Measurements from ENCODE around the gene MEMO1.

The MEMO1 gene

DNA sequence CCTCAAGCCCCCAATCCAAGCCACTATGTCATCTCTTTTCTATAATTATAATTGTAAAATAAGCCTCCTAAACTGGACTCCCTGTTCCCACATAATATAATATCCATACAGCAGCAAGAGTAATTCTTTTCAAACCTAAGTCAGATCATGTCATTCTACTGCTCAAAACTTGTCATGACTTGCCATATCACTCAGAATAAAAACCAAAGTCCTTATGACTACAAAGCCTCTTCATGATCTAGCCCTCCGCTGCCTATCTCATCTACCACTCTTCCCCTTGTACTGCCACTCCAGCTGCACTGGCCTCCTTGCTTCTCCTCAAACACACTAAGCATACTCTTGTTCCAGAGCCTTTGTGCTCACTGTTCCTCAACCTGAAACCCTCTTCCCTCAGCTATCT lies 69.9 kb downstream of the MEMO1 start:
- no peak for DNase-seq (ENCODE audit: extremely low spot score)
- ChIA-PET CTCF (no interaction called here), POLR2A (no interaction called here)
- no peak for TF ChIP-seq NFRKB (IDR thresholded peaks at IDR 0.05)
- TF ChIP-seq FOXM1 (IDR thresholded peaks at IDR 0.05; ENCODE audit: borderline replicate concordance), result no peak
- TF ChIP-seq LEF1 (IDR thresholded peaks at IDR 0.05; ENCODE audit: borderline replicate concordance), result no peak
- TF ChIP-seq, protein P1, sequence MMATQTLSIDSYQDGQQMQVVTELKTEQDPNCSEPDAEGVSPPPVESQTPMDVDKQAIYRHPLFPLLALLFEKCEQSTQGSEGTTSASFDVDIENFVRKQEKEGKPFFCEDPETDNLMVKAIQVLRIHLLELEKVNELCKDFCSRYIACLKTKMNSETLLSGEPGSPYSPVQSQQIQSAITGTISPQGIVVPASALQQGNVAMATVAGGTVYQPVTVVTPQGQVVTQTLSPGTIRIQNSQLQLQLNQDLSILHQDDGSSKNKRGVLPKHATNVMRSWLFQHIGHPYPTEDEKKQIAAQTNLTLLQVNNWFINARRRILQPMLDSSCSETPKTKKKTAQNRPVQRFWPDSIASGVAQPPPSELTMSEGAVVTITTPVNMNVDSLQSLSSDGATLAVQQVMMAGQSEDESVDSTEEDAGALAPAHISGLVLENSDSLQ (IDR thresholded peaks at IDR 0.05), result no peak
- TF ChIP-seq SUZ12 (IDR thresholded peaks at IDR 0.05), result no peak
- TF ChIP-seq FOXA1 (IDR thresholded peaks at IDR 0.05), result no peak
- TF ChIP-seq SP1 (IDR thresholded peaks at IDR 0.05), result no peak
- no peak for TF ChIP-seq HDGF (IDR thresholded peaks at IDR 0.05; ENCODE audit: borderline replicate concordance)
- no peak for TF ChIP-seq ARNT (IDR thresholded peaks at IDR 0.05)
- no peak for TF ChIP-seq BHLHE40 (IDR thresholded peaks at IDR 0.05; ENCODE audit: borderline replicate concordance)

DNA sequence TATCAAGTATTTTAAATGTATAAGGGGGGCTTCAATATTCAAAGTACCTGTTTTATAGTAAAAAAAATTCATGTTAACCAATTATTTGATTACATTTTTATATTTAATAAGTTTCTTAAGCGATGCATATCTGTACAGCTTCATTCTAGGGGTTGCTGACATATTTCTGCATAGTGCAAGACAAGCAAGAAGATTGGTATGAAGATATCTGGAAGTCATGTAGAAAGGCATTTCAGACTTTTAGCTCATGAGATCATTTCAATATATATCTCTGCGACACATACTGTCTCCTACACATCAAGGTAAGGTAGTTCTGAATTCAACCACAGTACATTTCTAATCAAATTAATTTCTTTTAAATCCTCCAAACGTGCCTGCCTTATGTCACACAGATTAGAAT lies 73.1 kb downstream of the MEMO1 start:
- ChIA-PET CTCF (no interaction called here), POLR2A (no interaction called here)
- no peak for DNase-seq (ENCODE audit: extremely low spot score)

DNA sequence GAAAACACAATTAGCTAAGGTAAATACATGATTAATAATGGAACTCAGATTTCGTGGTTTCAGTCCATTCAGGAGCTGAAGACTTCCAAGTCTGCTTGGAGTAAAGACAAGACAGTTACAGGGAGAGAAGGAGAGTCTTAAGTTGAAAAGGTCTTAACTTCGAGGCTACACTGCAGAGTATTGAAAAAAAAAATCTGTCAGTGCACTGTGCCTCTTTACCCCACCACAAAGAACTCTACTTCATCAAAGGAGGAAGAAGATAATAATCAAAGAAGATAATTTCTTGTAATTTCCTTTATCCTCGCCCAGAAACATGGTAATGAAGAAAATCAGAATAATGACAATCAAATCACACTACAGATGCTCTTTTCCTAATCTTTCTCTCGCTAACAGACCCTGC lies 75.4 kb downstream of the MEMO1 start:
- TF ChIP-seq LEF1 (IDR thresholded peaks at IDR 0.05; ENCODE audit: borderline replicate concordance), result no peak
- no peak for TF ChIP-seq TARDBP (IDR thresholded peaks at IDR 0.05)
- TF ChIP-seq ZNF384 (IDR thresholded peaks at IDR 0.05), result no peak
- TF ChIP-seq, protein P1 (IDR thresholded peaks at IDR 0.05), result no peak
- TF ChIP-seq FOXA1 (IDR thresholded peaks at IDR 0.05), result no peak
- no peak for TF ChIP-seq SP1 (IDR thresholded peaks at IDR 0.05)
- no peak for TF ChIP-seq FOXK2 (IDR thresholded peaks at IDR 0.05)
- TF ChIP-seq SUZ12 (IDR thresholded peaks at IDR 0.05), result no peak
- TF ChIP-seq HDGF (IDR thresholded peaks at IDR 0.05; ENCODE audit: borderline replicate concordance), result no peak
- no peak for TF ChIP-seq NFRKB (IDR thresholded peaks at IDR 0.05)
- no peak for TF ChIP-seq ELF4 (IDR thresholded peaks at IDR 0.05)
- no peak for TF ChIP-seq ARNT (IDR thresholded peaks at IDR 0.05)
- TF ChIP-seq BHLHE40 (IDR thresholded peaks at IDR 0.05; ENCODE audit: borderline replicate concordance), result no peak
- no peak for TF ChIP-seq FOXM1 (IDR thresholded peaks at IDR 0.05; ENCODE audit: borderline replicate concordance)
- no peak for TF ChIP-seq CTBP1 (IDR thresholded peaks at IDR 0.05; ENCODE audit: borderline replicate concordance)
- no peak for TF ChIP-seq L3MBTL2 (conservative IDR thresholded peaks at IDR 0.05)
- POLR2A ChIA-PET, result no interaction called here
- no peak for DNase-seq (ENCODE audit: extremely low spot score)
- CTCF ChIA-PET, result no interaction called here

More for the DNA sequence above, 73.1 kb downstream of the MEMO1 start:
- no peak for TF ChIP-seq CTBP1 (IDR thresholded peaks at IDR 0.05; ENCODE audit: borderline replicate concordance)
- TF ChIP-seq FOXK2 (IDR thresholded peaks at IDR 0.05), result no peak
- TF ChIP-seq SP1 (IDR thresholded peaks at IDR 0.05), result no peak
- no peak for TF ChIP-seq SUZ12 (IDR thresholded peaks at IDR 0.05)
- TF ChIP-seq, protein P1 (IDR thresholded peaks at IDR 0.05), result no peak
- TF ChIP-seq FOXA1 (IDR thresholded peaks at IDR 0.05), result no peak
- no peak for TF ChIP-seq NFRKB (IDR thresholded peaks at IDR 0.05)
- no peak for TF ChIP-seq LEF1 (IDR thresholded peaks at IDR 0.05; ENCODE audit: borderline replicate concordance)

DNA sequence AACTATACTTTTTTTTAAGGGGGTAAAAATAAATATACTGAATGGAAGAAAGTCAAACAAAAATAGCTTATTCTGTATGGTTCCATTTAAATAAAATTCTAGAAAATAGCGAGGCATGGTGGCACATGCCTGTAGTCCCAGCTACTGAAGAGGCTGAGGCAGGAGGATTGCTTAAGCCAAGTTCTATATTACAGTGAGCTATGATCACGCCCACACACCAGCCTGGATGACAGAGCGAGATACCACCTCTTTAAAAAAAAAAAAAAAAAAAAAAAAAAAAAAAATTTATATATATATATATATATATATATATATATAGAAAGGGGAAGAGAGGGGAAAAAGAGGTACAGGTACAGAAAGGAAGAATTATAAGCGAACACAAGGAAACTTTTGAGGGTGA lies 77.7 kb downstream of the MEMO1 start:
- ChIA-PET CTCF (no interaction called here), POLR2A (no interaction called here)
- no peak for TF ChIP-seq NFRKB (IDR thresholded peaks at IDR 0.05)
- no peak for TF ChIP-seq HDGF (IDR thresholded peaks at IDR 0.05; ENCODE audit: borderline replicate concordance)
- TF ChIP-seq LEF1 (IDR thresholded peaks at IDR 0.05; ENCODE audit: borderline replicate concordance), result no peak
- TF ChIP-seq L3MBTL2 (conservative IDR thresholded peaks at IDR 0.05), result no peak
- TF ChIP-seq ZNF384 (IDR thresholded peaks at IDR 0.05), result no peak
- no peak for TF ChIP-seq CTBP1 (IDR thresholded peaks at IDR 0.05; ENCODE audit: borderline replicate concordance)
- no peak for DNase-seq (ENCODE audit: extremely low spot score)

DNA sequence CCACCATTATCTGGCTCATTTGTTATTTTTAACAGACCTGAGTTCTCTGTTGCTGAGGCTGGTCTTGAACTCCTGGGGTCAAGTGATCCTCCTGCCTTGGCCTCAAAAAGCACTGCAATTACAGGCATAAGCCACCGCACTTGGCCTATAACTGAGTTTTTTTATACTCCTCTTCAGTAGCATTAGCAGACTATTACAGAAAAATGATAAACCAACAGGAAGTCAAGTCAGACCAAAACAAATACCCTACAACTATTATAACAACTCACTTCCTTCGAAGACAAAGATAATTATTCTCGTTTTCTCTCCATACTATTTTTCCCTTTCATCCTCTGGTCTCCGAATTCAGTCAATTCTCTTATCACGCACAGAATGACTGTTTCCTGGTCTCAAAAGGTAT lies 78.2 kb downstream of the MEMO1 start:
- CTCF ChIA-PET, result no interaction called here
- no peak for TF ChIP-seq NFRKB (IDR thresholded peaks at IDR 0.05)
- TF ChIP-seq TARDBP (IDR thresholded peaks at IDR 0.05), result no peak
- no peak for TF ChIP-seq HDGF (IDR thresholded peaks at IDR 0.05; ENCODE audit: borderline replicate concordance)
- TF ChIP-seq LEF1 (IDR thresholded peaks at IDR 0.05; ENCODE audit: borderline replicate concordance), result no peak
- TF ChIP-seq CTBP1 (IDR thresholded peaks at IDR 0.05; ENCODE audit: borderline replicate concordance), result no peak
- TF ChIP-seq L3MBTL2 (conservative IDR thresholded peaks at IDR 0.05), result no peak
- TF ChIP-seq SUZ12 (IDR thresholded peaks at IDR 0.05), result no peak
- TF ChIP-seq FOXK2 (IDR thresholded peaks at IDR 0.05), result no peak
- no peak for TF ChIP-seq SP1 (IDR thresholded peaks at IDR 0.05)
- TF ChIP-seq, protein P1 (IDR thresholded peaks at IDR 0.05), result no peak
- no peak for TF ChIP-seq FOXM1 (IDR thresholded peaks at IDR 0.05; ENCODE audit: borderline replicate concordance)
- POLR2A ChIA-PET, result no interaction called here
- DNase-seq (ENCODE audit: extremely low spot score), result no peak

DNA sequence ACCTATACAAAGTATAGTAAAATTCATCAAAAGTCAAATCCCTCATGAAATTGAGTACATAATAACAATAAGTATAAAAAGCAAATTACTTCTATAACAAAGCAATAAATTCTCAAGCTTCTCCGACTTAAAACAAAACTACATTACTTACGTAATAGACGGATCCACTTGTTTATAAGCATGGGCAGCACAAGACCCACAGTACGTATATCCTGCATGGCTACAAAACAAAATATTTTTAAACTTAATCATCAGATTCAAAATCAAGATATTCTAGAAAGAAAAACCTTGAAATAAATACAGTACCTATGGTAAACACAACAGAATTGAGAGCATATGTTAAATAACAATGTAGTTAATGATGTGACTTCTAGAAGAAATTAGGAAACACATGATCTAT lies 78.9 kb downstream of the MEMO1 start:
- TF ChIP-seq L3MBTL2 (conservative IDR thresholded peaks at IDR 0.05), result no peak
- TF ChIP-seq LEF1 (IDR thresholded peaks at IDR 0.05; ENCODE audit: borderline replicate concordance), result no peak
- TF ChIP-seq SP1 (IDR thresholded peaks at IDR 0.05), result no peak
- TF ChIP-seq ZNF384 (IDR thresholded peaks at IDR 0.05), result no peak
- no peak for TF ChIP-seq ARNT (IDR thresholded peaks at IDR 0.05)
- no peak for TF ChIP-seq ELF4 (IDR thresholded peaks at IDR 0.05)
- TF ChIP-seq SUZ12 (IDR thresholded peaks at IDR 0.05), result no peak
- no peak for TF ChIP-seq CTBP1 (IDR thresholded peaks at IDR 0.05; ENCODE audit: borderline replicate concordance)
- TF ChIP-seq FOXK2 (IDR thresholded peaks at IDR 0.05), result no peak
- TF ChIP-seq NFRKB (IDR thresholded peaks at IDR 0.05), result no peak
- no peak for TF ChIP-seq BHLHE40 (IDR thresholded peaks at IDR 0.05; ENCODE audit: borderline replicate concordance)
- TF ChIP-seq HDGF (IDR thresholded peaks at IDR 0.05; ENCODE audit: borderline replicate concordance), result no peak
- no peak for TF ChIP-seq FOXA1 (IDR thresholded peaks at IDR 0.05)
- TF ChIP-seq, protein P1 (IDR thresholded peaks at IDR 0.05), result no peak
- no peak for TF ChIP-seq TARDBP (IDR thresholded peaks at IDR 0.05)
- no peak for TF ChIP-seq FOXM1 (IDR thresholded peaks at IDR 0.05; ENCODE audit: borderline replicate concordance)
- ChIA-PET POLR2A (no interaction called here), CTCF (no interaction called here)
- DNase-seq (ENCODE audit: extremely low spot score), result no peak
